H9 (cell line): ENCODE measurements around the gene CLMP. TPM values are rescaled to one million over a fixed set of nuclear protein-coding genes. Genes with fewer than 3 reads are reported as not detected.

Source experiments
- DNase-seq: peaks from one replicate; pipeline ENCODE4 v3.0.0-alpha.2; 2017
- H2AFZ ChIP-seq: one replicate; pipeline ENCODE4 v1.6.1; 2013; ENCODE audit warnings: mild to moderate bottlenecking, low read length, control low read depth, moderate library complexity
- H2AK5ac ChIP-seq: 2 replicates; pipeline ENCODE4 v1.6.1; 2013; ENCODE audit warnings: low read length, control low read depth, mixed read lengths; ENCODE audit not compliant: insufficient read length
- H2BK120ac ChIP-seq: one replicate; pipeline ENCODE4 v1.6.1; 2013; ENCODE audit warnings: low read depth, mild to moderate bottlenecking, low read length, control low read depth, inconsistent platforms; ENCODE audit not compliant: poor library complexity, severe bottlenecking
- H2BK12ac ChIP-seq: 2 replicates; pipeline ENCODE4 v1.6.1; 2013; ENCODE audit warnings: low read length, control low read depth, mixed read lengths, low read depth; ENCODE audit not compliant: insufficient read length
- H2BK15ac ChIP-seq: 2 replicates; pipeline ENCODE4 v1.6.1; 2013; ENCODE audit warnings: low read depth, low read length, control low read depth
- H2BK20ac ChIP-seq: one replicate; pipeline ENCODE4 v1.6.1; 2013; ENCODE audit warnings: low read depth, mild to moderate bottlenecking, low read length, control low read depth, inconsistent platforms; ENCODE audit not compliant: poor library complexity, severe bottlenecking
- H2BK5ac ChIP-seq: 2 replicates; pipeline ENCODE4 v1.6.1; 2013; ENCODE audit warnings: low read length, control low read depth, mixed read lengths; ENCODE audit not compliant: insufficient read length
- H3K14ac ChIP-seq: 2 replicates; pipeline ENCODE4 v1.6.1; 2013; ENCODE audit warnings: low read length, control low read depth; ENCODE audit not compliant: insufficient read depth
- H3K18ac ChIP-seq: 2 replicates; pipeline ENCODE4 v1.6.1; 2013; ENCODE audit warnings: low read depth, mild to moderate bottlenecking, mixed read lengths, low read length, control low read depth; ENCODE audit not compliant: insufficient read length
- H3K23ac ChIP-seq: 2 replicates; pipeline ENCODE4 v1.6.1; 2013; ENCODE audit warnings: low read length, control low read depth, mixed read lengths, low read depth; ENCODE audit not compliant: insufficient read length
- H3K23me2 ChIP-seq: 2 replicates; pipeline ENCODE4 v1.6.1; 2013; ENCODE audit warnings: low read depth, mild to moderate bottlenecking, mixed read lengths, low read length, control low read depth; ENCODE audit not compliant: insufficient read length, poor library complexity, severe bottlenecking
- H3K27ac ChIP-seq: 2 replicates; pipeline ENCODE4 v1.5.1; 2013; ENCODE audit warnings: low read length, control low read depth, mixed read lengths, low read depth; ENCODE audit not compliant: insufficient read length
- H3K27me3 ChIP-seq: 2 replicates; pipeline ENCODE4 v1.6.1; 2013; ENCODE audit warnings: low read length, control low read depth, inconsistent platforms; ENCODE audit not compliant: insufficient read depth
- H3K4ac ChIP-seq: 2 replicates; pipeline ENCODE4 v1.6.1; 2013; ENCODE audit warnings: low read depth, mild to moderate bottlenecking, control low read depth, inconsistent platforms, low read length, moderate library complexity
- H3K4me1 ChIP-seq: 2 replicates; pipeline ENCODE4 v1.6.1; 2013; ENCODE audit warnings: low read length, control low read depth, inconsistent platforms; ENCODE audit not compliant: insufficient read depth
- H3K4me2 ChIP-seq: 2 replicates; pipeline ENCODE4 v1.6.1; 2013; ENCODE audit warnings: low read length, control low read depth, mixed read lengths; ENCODE audit not compliant: insufficient read length, insufficient read depth
- H3K56ac ChIP-seq: 2 replicates; pipeline ENCODE4 v1.6.1; 2013; ENCODE audit warnings: low read depth, mild to moderate bottlenecking, mixed read lengths, low read length, control low read depth; ENCODE audit not compliant: insufficient read length
- H3K79me1 ChIP-seq: 2 replicates; pipeline ENCODE4 v1.6.1; 2013; ENCODE audit warnings: low read depth, mild to moderate bottlenecking, moderate library complexity, low read length, control low read depth, inconsistent platforms; ENCODE audit not compliant: insufficient read depth, poor library complexity, severe bottlenecking
- H3K79me2 ChIP-seq: 2 replicates; pipeline ENCODE4 v1.6.1; 2013; ENCODE audit warnings: low read length, control low read depth, inconsistent platforms; ENCODE audit not compliant: insufficient read depth
- H3K9ac ChIP-seq: 2 replicates; pipeline ENCODE4 v1.6.1; 2013; ENCODE audit warnings: low read length, control low read depth, mixed read lengths; ENCODE audit not compliant: insufficient read length; ENCODE audit errors: extremely low read depth
- H3K9me3 ChIP-seq: one replicate; pipeline ENCODE4 v1.6.1; 2013; ENCODE audit warnings: low read depth, low read length, inconsistent platforms; ENCODE audit not compliant: control insufficient read depth
- H3T11ph ChIP-seq: one replicate; pipeline ENCODE4 v1.6.1; 2013; ENCODE audit warnings: mild to moderate bottlenecking, low read length, control low read depth, inconsistent platforms
- H4K20me1 ChIP-seq: one replicate; pipeline ENCODE4 v1.6.1; 2013; ENCODE audit not compliant: control insufficient read depth, insufficient read length, insufficient read depth
- H4K5ac ChIP-seq: 2 replicates; pipeline ENCODE4 v1.6.1; 2013; ENCODE audit warnings: low read depth, mild to moderate bottlenecking, mixed read lengths, low read length, control low read depth; ENCODE audit not compliant: insufficient read length
- H4K8ac ChIP-seq: replicated peaks from 2 replicates; pipeline ENCODE4 v1.6.1; 2013; ENCODE audit warnings: low read length, control low read depth, mixed read lengths, low read depth; ENCODE audit not compliant: insufficient read length
- H4K91ac ChIP-seq: 2 replicates; pipeline ENCODE4 v1.6.1; 2013; ENCODE audit warnings: low read depth, mild to moderate bottlenecking, moderate library complexity, mixed read lengths, low read length, control low read depth; ENCODE audit not compliant: insufficient read length
- H3K27ac Mint-ChIP-seq, 3 experiments: 2 replicates in 2 of 3; 3 replicates in 1 of 3; pipeline ENCODE4 v1.8.0; 2020 to 2021; ENCODE audit warnings: mixed read lengths in 3 of 3, mild to moderate bottlenecking in 1 of 3, moderate library complexity in 1 of 3
- H3K27me3 Mint-ChIP-seq: 2 replicates; pipeline ENCODE4 v1.8.0; 2021; ENCODE audit warnings: low read depth, mild to moderate bottlenecking, moderate library complexity, mixed read lengths
- H3K36me3 Mint-ChIP-seq, 3 experiments: 2 replicates in 2 of 3; 3 replicates in 1 of 3; pipeline ENCODE4 v1.8.0; 2020 to 2021; ENCODE audit warnings: low read depth in 3 of 3, mixed read lengths in 3 of 3; ENCODE audit not compliant: insufficient read depth in 1 of 3
- H3K4me1 Mint-ChIP-seq, 2 experiments: 2 replicates each; pipeline ENCODE4 v1.8.0; 2020; ENCODE audit warnings: mixed read lengths in 2 of 2
- H3K4me3 Mint-ChIP-seq, 2 experiments: 2 replicates in 1 of 2; 3 replicates in 1 of 2; pipeline ENCODE4 v1.8.0; 2020 to 2021; ENCODE audit warnings: mild to moderate bottlenecking in 2 of 2, mixed read lengths in 2 of 2, moderate library complexity in 1 of 2
- H3K9me3 Mint-ChIP-seq, 2 experiments: 2 replicates in 1 of 2; 3 replicates in 1 of 2; pipeline ENCODE4 v1.8.0; 2020; ENCODE audit warnings: mild to moderate bottlenecking in 2 of 2, mixed read lengths in 2 of 2, moderate library complexity in 1 of 2
- CTCF ChIP-seq: fragments of 200-600 bp; sonication (generic); conservative IDR thresholded peaks from 3 replicates; pipeline ENCODE4 v1.8.0; 2021; ENCODE audit warnings: antibody characterized with exemption, mild to moderate bottlenecking
- WGBS: extraction: QIAGEN DNeasy Blood & Tissue Kit; methylation state at CpG from one replicate; pipeline ENCODE4 v1.1.7; 2013; ENCODE audit warnings: missing lambda C conversion rate, low lambda C conversion rate, mixed read lengths; ENCODE audit not compliant: insufficient read length; ENCODE audit errors: extremely low coverage; 5-methylcytosine and 5-hydroxymethylcytosine counted together
- total RNA-seq: library from RNA; stranded (reverse); gene quantifications from 2 replicates; pipeline ENCODE4 v1.2.1, GENCODE V29; 2021

CLMP gene
- total RNA-seq, 1 experiment from 2014 or later, result 13.8 TPM

GRCh38 chr11:123143921-123144320 is 51.1 kb downstream of the CLMP start:
- no peaks in the 10 kb centered on the region for H3K27me3 ChIP-seq
- no peaks in the 10 kb centered on the region for H3K79me2 ChIP-seq
- H3K9ac ChIP-seq, result no peak overlapping the region
- no peak overlapping the region for H2BK5ac ChIP-seq
- H3T11ph ChIP-seq, result no peak overlapping the region
- H3K4ac ChIP-seq, result no peak overlapping the region
- no peak overlapping the region for H3K4me2 ChIP-seq
- Mint-ChIP-seq H3K4me1 (peaks cover 14 to 18% of the 10 kb centered on the region in 2 experiments), H3K27me3 (no peaks in the 10 kb centered on the region), H3K27ac (no peak overlapping the region), H3K36me3 (peaks cover 0 to 3% (median 2%) of the 10 kb centered on the region in 3 experiments; a peak in 2 of 7 replicates), H3K4me3 (no peak overlapping the region), H3K9me3 (no peaks in the 10 kb centered on the region)
- H4K8ac ChIP-seq, result no peak overlapping the region
- no peak overlapping the region for H3K18ac ChIP-seq
- no CpG with 5 or more reads among the region's 2 CpGs for WGBS
- H4K5ac ChIP-seq, result no peak overlapping the region
- no peak overlapping the region for H2BK20ac ChIP-seq
- H4K91ac ChIP-seq, result no peak overlapping the region
- no peak for TF ChIP-seq CTCF
- no peak overlapping the region for H2AK5ac ChIP-seq
- H4K20me1 ChIP-seq, result no peaks in the 10 kb centered on the region
- no peak overlapping the region for H2BK12ac ChIP-seq
- no peaks in the 10 kb centered on the region for H3K4me1 ChIP-seq
- no peaks in the 10 kb centered on the region for H3K79me1 ChIP-seq
- H2BK15ac ChIP-seq, result no peak overlapping the region
- H3K23ac ChIP-seq, result no peak overlapping the region
- H3K23me2 ChIP-seq, result no peaks in the 10 kb centered on the region
- no peaks in the 10 kb centered on the region for H3K9me3 ChIP-seq
- H3K27ac ChIP-seq, result no peak overlapping the region
- no peak overlapping the region for H2AFZ ChIP-seq
- no peak overlapping the region for H3K14ac ChIP-seq
- no peak overlapping the region for H2BK120ac ChIP-seq
- no peak for DNase-seq
- H3K56ac ChIP-seq, result no peak overlapping the region
